ENCODE data around the gene NFE2L1. TPM values are rescaled to one million over a fixed set of nuclear protein-coding genes. Genes with fewer than 3 reads are reported as not detected.

Gene NFE2L1
- total RNA-seq, 4 donors from 2014 or later: 144 to 255 (median 168) TPM

DNA sequence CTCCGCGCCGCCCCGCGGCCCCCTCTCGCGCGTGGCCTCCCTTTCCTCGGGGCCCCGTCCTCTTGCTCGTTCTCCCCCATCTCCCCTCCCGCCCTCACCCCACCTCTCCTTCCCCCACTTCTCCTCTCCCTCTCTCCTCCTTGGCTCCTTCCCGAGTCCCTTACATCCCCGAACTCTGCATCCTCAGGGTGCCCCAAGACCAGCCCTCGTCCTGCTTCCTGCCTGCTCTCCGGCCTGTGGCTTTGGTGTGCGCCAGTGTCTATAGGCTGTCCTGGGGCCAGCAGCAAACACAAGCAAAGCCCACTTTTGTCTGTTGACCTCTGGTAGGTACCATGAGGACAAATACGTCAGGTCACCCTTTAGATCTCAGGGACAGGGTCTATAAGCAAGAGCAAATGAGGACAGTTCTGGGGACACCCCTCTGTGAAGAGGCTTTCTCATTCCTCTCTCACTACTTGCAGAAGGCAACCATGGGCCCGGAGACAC is 10.3 kb upstream of the NFE2L1 start:
- ATAC-seq (ENCODE audit: low FRiP score) (no peak), DNase-seq (ENCODE audit: low spot score) (no peak)
- TF ChIP-seq, protein P1, sequence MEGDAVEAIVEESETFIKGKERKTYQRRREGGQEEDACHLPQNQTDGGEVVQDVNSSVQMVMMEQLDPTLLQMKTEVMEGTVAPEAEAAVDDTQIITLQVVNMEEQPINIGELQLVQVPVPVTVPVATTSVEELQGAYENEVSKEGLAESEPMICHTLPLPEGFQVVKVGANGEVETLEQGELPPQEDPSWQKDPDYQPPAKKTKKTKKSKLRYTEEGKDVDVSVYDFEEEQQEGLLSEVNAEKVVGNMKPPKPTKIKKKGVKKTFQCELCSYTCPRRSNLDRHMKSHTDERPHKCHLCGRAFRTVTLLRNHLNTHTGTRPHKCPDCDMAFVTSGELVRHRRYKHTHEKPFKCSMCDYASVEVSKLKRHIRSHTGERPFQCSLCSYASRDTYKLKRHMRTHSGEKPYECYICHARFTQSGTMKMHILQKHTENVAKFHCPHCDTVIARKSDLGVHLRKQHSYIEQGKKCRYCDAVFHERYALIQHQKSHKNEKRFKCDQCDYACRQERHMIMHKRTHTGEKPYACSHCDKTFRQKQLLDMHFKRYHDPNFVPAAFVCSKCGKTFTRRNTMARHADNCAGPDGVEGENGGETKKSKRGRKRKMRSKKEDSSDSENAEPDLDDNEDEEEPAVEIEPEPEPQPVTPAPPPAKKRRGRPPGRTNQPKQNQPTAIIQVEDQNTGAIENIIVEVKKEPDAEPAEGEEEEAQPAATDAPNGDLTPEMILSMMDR (IDR thresholded peaks at IDR 0.05): no peak

DNA sequence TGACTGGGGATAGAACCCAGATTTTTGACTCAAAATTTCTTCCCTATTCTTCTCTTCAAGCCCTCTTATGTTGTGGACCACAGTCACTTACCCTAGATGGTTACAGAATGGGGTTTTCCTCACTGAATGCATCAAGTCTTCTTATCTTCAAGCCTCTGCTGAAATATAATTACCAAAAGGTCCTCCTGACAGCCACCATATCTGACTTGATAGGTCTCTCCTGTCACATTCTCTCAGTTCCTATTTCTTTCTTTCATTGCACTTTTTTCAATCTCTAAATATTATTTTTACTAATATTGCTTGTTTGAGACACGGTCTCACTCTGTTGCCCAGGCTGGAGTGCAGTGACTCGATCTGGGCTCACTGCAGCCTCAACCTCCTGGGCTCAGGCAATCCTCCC is 9.5 kb upstream of the NFE2L1 start:
- no peak for DNase-seq (ENCODE audit: low spot score)
- ATAC-seq (ENCODE audit: low FRiP score): no peak
- TF ChIP-seq, protein P1 (IDR thresholded peaks at IDR 0.05): no peak

DNA sequence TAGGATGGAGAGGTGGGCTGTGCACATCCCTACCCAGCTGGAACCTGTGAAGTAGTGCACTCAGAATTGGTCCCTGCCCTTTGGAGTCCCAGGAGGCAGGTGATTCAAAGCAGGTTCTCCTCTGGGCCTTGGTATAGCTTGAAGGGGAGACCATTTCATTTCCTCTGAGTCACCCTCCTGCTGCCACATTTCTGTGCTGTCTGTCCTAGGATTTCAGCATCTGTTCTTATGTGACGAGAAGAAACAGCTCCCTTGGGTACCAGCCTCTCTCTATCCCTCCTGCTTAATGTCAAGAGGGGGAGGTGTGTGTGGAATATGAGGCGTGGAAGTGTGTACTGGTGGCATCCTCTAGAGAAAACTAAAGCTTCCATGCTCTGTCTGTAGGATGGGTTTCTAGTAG is 5.0 kb upstream of the NFE2L1 start:
- no peak for DNase-seq (ENCODE audit: low spot score)
- ATAC-seq (ENCODE audit: low FRiP score): no peak
- TF ChIP-seq, protein P1 (IDR thresholded peaks at IDR 0.05): no peak

DNA sequence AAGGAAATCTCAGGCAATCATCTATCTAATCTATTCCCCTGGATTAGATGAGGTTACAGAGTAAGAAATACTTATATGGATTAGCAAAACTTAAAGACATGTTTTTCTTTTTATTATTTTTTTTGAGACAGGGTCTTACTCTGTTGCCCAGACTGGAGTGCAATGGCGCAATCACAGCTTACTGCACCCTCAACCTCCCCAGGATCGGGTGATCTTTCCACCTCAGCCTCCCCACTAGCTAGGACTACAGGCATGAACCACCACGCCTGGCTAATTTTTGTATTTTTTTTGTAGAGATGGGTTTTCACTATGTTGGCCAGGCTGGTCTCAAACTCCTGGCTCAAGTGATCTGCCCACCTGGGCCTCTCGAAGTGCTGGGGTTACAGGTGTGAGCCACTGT is 3.3 kb upstream of the NFE2L1 start:
- DNase-seq (ENCODE audit: low spot score) (no peak), ATAC-seq (ENCODE audit: low FRiP score) (no peak)
- TF ChIP-seq, protein P1 (IDR thresholded peaks at IDR 0.05): no peak

- DNase-seq (ENCODE audit: low spot score) (no peak), ATAC-seq (ENCODE audit: low FRiP score) (no peak)
- TF ChIP-seq, protein P1 (IDR thresholded peaks at IDR 0.05): no peak
Observed at GRCh38 chr17:48045316-48046001, 2.7 kb upstream of the NFE2L1 start.

GRCh38 chr17:48046296-48046695 is 1.9 kb upstream of the NFE2L1 start:
- no peak for ATAC-seq (ENCODE audit: low FRiP score)
- DNase-seq (ENCODE audit: low spot score): no peak
- TF ChIP-seq, protein P1 (IDR thresholded peaks at IDR 0.05): no peak

DNA sequence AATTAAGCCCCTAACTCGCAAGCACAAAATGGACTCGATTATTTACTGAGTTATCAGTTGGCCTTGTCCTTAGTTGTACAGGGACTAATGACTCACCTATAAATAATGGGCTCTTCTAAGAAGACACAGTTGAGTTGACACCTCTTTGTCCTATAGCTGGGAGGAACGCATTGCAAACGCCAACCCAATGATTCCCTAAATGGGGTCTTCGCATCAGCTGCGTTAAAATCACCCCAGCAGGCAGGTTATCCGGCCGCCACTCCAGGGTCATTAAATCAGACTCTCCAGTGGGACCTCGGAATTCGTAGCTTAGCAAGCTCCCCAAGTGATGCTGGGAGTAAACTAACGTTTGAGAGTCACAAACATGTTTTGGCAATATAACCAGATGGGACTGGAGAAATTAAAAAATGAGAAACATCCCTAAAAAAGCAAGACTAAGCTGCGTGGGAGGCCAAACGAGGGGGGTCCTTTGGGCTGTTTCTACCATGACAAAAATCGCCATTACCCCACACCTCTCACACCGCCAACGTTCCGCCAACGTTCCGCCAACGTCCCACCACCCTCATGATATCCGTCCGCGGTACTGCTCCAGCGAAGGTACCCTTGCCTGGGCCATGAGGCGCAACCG is 932 bp upstream of the NFE2L1 start:
- ATAC-seq (ENCODE audit: low FRiP score) (no peak), DNase-seq (ENCODE audit: low spot score) (no peak)

More for the DNA sequence above, 932 bp upstream of the NFE2L1 start:
- TF ChIP-seq, protein P1 (IDR thresholded peaks at IDR 0.05): no peak
